ENCODE measurements around the gene TMEM165.

Gene TMEM165

DNA sequence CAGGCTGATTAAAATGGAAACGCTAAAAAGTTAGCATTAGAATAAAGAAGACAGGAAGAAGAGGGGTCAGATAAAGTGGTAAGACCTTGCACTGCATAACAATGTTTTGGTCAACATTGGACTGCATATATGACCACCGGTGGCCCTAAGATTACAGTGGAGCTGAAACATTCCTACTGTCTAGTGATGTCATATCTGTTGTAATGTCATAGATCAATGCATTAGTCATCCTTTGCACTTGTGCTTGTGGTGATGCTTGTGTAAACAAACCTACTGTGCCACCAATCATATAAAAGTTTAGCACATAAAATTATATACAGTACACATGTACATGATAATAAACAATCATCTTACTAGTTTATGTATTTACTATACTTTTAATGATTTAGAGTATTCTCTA is 73.0 kb downstream of the TMEM165 start:
- no peak for DNase-seq

- DNase-seq, result no peak
Measured at GRCh38 chr4:55469979-55470378, 74.2 kb downstream of the TMEM165 start.

All from activated gamma-delta T cell treated with Interleukin-2 at 50 U/mL for 16 hours (primary cell).